ENCODE results near the gene ANKRD28.
"Not testable (repeated sequence)": the region's sequence is repeated elsewhere in the genome, so short reads cannot be mapped to it uniquely, and the experiment has no call there.

ANKRD28 gene

DNA sequence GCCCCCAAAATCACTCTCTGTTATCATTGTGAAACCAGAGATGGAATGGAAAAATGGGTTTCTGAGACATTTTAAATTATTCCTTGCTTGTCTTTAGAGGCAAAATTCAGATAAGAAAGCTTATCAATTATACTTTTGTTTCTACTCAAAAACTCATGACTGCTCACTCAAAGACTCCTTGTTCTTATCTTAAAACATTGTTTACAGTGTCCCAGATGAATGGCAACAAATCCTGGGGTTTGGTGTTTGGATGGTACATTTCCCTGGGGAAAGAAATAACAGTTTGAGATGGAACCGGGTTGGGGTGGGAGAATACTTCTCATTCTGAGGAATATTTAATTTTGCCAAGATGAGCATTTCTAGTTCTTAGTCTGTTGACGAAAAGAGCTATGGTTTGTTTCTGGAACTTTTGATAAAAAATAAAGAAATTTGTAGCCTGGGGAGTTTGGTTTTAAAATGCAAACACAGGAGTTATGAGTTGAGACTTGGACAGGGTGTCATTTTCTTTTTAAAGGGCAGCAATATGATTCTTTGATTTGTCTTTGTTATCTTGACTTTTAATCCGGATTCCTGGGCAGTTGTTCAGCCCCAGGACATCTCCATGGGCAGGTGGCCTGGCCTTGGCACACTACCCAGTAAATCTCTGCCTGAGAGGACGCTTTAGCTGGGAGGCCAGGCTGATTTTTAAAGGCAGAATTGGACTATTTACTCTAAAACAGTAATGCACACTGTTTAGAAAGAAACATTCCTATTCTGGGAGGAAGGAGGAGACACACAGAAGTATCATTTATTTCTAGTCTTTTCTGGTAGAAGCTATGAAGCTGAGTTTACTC lies 163.8 kb downstream of the ANKRD28 start:
- no peak for DNase-seq

DNA sequence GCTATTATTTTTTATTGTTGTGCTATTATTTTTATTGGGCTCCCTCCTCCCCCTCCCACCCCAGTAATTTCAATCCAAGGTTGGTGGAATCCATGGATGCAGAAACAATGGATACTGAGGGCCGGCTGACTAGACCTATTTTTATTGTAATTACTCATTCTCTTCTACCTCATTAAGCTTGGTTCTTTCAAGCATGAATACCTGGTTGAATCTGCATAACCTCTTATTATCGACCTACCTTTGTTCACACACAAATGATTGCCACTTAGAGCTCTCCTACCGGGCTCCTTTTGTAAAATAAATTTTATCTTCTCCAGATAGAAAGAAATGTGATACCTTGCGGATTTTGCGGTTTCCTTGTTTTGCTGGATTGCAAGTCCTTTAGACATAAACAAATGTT lies 164.6 kb downstream of the ANKRD28 start:
- no peak for DNase-seq

DNA sequence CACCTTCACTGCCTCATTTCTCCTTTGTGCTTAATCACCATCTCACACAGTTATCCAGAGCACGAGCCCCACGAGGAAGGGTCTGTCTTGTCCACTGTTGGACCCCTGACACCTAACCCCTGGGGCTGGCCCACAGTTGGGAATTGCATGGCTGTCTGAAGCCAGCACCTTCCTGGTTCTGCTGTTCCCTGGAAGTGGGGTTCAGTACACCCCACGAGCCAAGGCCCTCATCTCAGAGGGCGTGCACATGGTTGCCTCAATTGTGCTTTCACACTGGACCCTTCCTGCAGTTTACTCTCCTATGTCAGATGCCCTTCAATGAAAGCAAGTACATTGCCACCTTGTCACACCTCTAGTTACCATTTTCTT lies 165.6 kb downstream of the ANKRD28 start:
- no peak for DNase-seq

DNA sequence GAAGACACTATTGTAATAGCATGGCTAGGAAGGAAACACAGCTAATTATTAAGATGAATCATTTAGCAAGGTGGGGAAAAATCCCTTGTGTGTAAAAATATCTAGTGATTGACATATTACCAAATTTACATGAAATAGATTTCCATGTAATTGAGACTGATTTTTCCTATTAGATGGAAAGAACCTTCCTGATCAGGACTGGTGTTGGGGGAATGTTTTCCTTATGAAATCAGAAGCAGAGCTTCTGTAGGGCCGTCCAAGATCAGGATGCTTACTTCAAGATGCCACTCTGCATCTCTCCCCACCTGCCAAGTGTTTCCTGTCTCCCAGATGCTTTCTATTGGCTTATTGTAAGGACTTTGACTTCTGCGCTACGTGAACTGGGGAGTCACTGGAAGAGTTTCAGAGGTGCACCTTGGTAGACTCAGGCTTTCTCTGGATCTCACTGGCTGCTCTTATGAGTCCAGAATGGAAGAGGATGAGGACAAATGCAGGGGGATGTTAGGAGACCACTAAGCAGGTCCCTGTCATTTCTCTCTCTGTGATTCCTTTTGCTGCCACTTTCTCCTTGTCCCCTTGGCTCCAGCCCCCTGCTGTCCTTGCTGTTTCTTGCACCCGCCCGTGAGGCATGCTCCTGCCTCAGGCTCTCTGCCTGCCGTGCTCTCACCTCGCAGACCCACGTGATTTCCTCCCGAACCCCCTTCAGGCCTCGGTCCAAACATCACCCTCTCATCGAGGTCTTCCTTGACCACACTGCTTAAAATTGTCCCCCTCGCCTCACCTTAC lies 166.2 kb downstream of the ANKRD28 start:
- DNase-seq = no peak

DNA sequence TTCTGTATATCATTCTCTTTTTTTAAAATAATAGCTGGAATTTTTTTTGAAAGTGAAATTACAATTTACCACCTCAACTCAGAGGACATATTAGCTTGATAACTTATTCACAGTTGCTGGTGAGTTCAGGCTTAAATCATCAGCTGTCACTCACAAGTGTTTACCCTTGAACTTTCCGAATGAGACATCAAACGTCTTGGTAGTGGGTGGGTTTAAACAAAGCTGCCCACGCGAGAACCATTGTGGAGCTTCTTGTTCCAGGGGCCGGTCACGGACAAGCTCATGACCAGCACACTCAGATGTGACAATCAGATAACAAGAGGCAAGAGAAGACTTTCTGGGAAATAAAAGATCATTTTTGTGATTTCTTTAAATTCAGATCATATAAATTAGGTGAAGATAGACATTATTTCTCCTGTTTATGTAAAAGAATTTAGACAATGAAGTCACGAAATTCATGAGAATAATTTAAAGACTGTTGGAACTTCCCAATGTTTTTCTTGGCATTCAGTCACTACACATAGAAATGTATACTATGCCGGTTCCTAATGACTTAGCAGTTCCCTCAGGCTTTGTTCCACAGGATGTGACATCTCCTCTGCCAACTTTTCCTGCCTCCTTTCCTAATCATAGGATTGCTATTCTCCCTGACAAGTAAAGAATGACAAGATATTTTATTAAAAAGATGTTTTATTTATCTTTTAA lies 167.0 kb downstream of the ANKRD28 start:
- DNase-seq = no peak

DNA sequence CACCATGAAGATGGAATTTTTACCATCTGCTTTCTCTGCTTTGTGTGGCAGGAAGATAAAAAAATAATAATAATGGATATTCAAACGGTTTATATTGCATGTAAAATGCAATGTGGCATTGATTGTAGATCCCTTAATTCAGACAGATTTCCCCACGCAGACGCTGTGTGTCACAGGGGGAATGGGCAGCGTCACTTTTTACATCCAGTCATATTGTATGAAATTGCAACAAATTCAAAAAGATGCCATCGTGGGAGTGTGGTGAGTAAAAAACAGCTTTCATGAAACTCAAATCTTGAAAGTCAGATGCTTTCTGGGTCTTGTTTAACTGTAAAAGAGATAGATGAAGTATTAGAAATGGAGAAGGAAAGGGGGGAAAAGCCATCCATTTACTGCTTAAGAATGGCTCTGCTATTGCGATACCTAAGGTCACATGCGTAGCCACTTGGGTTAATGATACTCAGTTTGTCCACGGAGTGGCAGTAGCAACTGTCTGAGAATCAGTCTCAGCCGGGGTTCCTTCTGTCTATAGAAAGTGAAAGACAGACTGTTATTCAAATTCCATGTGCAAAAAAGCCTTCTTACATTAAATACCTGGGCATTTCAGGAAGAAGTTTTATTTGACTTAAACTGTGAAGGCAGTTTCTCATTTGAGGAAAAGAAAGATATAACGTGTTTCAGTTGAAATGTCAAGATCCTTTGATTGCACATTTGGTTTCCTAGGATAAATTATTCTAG lies 167.8 kb downstream of the ANKRD28 start:
- DNase-seq = peak in 4 of 5 donors; percentile 35 to 85 (median 49)

DNA sequence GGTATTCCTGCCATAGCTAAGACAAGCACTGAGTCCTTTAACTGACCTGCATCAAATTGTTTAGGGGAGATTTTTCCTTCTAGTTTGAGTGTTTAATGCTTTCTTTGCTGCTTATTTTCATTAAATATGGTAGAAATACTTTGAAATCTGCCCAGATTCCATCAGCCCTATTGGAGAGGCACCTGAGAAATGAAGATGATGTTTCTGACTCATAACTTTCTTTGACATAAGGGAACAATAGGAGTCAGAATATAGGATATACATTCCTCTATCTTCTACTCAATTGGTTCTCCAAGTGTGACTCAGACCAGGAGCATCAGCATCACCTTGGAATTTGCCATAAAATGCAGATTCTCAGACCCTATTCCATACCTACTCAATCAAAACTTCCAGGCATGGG lies 168.8 kb downstream of the ANKRD28 start:
- no peak for DNase-seq

DNA sequence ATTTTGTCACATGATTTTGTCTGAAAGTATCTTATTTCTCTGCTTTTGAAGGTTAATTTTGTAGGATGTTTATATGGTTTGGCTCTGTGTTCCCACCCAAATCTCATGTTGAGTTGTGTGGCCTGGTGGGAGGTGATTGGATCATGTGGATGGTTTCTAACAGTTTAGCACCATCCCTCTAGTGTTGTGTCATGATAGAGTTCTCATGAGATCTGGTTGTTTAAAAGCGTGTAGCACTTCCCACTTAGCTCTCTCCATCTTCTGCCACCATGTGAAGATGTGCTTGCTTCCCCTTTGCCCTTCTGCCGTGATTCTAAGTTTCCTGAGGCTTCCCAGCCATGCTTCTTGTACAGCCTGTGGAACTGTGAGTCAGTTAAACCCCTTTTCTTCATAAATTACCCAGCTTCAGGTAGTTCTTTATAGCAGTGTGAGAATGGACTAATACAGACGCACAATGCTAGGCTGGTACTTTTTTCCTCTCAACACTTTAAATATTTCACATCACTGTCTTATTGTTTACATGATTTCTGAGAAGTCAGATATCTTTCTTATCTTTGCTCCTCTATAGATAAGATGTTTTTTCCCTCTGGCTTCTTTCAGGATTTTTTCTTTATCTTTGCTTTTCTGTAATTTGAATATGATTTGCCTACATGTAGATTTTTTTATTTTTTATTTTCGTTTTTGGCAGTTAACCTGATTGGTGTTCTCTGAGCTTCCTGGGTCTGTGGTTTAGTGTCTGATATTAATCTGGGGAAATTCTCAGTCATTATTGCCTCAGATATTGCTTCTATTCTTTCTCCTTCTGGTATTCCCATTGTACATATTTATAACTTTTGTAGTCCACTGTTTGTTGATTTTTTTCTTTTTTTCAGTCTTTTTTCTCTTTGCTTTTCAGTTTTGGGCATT lies 174.0 kb downstream of the ANKRD28 start:
- peak in 1 of 5 donors; percentile 44 for DNase-seq

DNA sequence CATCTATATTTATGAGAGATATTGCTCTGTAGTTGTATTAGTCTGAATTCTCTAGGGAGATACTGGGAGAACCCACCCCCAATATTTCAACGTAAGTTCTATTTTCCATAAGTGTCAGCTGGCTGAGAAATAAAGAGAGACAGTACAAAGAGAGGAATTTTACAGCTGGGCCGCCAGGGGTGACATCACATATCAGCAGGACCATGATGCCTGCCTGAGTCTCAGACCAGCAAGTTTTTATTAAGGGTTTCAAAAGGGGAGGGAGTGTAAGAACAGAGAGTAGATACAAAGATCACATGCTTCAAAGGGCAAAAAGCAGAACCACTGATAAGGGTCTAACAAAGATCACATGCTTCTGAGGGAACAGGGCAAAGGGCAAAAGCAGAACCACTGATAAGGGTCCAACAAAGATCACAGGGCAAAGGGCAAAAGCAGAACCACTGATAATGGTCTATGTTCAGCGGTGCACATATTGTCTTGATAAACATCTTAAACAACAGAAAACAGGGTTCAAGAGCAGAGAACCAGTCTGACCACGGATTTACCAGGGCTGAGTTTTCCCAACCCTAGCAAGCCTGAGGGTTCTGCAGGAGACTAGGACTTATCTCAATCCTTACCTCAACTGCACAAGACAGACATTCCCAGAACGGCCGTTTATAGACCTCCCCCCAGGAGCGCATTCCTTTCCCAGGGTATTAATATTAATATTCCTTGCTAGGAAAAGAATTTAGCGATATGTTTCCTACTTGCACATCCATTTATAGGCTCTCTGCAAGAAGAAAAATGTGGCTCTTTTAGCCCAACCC lies 177.9 kb downstream of the ANKRD28 start:
- DNase-seq = not testable (repeated sequence)

Measured in T-helper 1 cell (primary cell).